ENCODE measurements around the gene GYPA.
"Not testable (repeated sequence)": the region's sequence is repeated elsewhere in the genome, so short reads cannot be mapped to it uniquely, and the experiment has no call there.

Gene GYPA

DNA sequence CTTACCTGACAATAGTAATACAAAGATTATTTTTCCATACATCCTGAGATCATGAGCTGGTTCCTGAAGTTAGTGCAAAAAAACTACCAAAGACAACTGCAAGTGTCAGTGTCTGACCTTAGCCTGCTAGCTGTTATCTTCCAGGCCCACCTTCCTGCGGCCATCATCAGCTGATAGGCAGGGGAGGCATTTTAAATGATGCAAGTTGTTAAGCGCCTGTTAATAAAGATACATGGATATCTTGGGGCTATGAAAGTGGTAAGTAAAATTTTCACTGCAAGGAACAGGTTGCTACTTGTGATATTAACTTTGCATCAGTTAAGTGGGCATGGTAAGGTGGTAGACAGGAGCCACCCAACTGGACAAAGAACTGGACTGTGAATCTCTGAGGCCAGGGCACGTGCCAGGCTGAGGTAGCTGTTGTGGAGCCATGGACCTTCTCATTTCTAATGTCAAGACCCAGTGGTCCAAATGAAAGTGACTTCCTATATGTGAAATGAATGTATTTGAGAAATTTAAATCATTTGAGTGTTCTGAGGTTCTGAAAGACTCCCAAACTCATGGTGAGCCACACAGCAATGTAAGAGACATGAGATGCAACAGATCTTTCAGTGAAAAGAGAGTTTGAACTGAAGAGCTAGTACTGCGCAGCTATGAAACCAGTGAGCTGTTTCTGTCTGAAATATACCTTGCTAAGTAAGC, at the start of gene GYPA:
GYPA (minus strand) TSS at position 125 of the 702 bp plus-strand sequence; CDS start at position 42, 83 bp downstream.
- not testable (repeated sequence) for DNase-seq

DNA sequence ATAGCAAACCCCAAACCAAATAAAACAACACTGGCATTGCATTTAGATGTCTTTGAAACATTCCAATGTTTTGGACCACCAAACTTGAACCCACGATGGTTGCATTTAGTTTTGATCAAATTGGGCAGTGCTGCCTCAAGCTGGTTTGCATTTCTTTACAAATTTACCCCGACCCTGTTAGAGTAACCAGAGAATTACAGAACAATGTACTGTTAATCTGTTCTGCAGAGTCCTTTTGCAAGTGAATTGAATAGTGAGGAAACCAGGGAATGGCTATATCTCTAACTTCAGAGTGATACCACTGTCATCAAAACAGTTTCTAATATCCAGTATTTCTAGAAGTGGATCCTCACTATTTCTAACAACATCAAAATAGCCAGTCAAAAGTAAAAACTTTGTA, 49.5 kb upstream of the GYPA start:
- no peak for DNase-seq

DNA sequence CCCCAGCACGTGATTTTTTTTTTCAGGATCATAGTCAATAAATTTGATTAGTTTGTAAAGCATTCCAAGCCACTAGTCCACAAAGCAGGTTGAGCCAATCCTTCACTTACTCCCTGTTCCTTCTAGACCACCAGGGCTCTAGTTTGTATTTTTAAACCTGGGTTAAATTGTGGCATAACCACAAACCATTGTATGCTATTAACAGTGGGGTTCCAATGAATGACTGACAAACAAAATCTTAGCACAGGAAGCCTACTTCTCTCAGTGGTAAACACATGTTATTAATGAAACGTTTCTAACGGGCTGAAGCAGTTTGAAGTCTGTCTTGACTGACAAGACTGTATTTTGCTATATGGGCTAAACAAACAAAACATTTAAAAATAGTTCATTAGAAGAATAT, 48.6 kb upstream of the GYPA start:
- DNase-seq: no peak

DNA sequence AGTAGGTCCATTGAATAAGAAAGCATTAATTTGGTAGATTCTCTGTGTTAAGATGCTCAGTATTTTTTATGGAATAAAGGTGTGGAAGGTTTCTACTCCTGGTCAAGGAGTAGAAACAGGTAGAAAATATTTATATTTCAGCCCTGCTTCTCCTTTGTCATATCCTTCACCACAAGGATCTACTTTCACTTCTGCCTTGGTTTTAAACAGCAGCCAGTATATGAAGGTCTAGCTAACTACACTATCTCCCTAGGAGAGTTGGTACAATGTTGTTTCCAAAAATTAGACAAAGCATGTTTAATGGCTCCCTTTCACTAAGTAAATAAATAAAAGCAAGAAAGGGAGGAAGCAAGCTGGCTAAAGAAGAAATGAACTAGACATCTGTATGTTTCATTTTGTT, 44.6 kb upstream of the GYPA start:
- no peak for DNase-seq

DNA sequence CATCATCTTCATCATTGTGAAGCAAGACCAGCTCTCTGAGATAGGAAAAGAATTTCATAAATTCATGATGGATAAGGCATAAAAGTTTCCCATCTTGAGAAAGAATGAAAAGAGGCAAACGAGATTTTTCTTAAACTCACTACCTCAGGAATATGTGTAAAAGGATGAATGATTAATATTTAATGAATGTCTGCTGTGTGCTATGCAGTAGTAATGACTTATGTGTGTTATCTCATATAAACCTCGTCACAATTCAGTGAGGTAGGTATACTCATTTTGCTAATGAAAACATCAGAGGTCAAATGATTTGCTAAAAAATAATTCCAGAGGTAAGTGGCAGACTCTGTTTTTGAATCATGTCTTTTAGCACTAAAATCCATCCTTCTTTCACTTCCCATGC, 42.6 kb upstream of the GYPA start:
- no peak for DNase-seq

DNA sequence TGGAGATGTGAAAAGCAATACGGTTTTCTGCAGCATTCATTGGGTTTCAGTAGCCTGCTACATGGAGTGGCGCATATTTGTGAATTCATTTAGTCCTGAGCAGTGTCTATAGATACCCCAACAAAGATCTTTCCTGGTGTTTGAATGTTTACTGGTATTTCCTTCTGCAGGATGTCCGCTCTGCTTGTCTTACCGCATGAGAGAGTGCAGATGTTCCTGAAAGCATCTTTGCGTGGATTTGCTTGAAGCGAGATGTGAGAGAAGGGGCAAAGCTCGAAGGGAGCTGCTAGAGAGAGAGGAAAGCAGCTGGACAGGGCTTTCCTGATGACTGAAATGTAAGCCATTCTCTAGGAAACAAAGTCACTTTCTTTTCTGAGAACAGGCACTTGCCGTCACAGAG, 40.9 kb upstream of the GYPA start:
- DNase-seq: no peak

DNA sequence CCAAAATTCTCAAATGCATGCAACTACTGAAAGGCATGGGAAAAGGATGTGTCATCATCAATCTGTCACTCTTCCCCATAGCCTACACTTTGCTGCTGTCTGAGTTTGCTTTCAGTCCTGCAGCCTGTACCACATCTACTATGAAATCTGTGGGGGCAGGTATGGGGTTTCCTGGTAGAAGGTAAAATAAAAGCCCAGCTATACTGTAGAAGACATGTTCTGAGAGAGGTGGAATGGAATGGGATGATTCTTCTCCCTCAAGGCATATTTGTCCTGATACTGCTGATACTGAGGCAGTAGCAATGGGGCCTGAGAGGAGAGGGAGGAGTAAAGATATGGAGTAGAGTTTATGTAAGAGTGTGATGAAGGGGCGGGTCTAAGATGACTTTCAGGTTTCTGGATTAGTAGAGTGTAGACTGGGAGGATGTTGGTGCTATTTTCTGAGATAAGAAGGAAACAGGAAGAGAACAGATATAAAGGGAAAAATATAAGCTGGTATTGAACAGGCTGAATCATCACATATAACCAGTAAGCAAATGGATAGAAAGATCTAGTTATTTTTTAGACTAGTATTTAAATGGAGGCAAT, 38.7 kb upstream of the GYPA start:
- no peak for DNase-seq

DNA sequence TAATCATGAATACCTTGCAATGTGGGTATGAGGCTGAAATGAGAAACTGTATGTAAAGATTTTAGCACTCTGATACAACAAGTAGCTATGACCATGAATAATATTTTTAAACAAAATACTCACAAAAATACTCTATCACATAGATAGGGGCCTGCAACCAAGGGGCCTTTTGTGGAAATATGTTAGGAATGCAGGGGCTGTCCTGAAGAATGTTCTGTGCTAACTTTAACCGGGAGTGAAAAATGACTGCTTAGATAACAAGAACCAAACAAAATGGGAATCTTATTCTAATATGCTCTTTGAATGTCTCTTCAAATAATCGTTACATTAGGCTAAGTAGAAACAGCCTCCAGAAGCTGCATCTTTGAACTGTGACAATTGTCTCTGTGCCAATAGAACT, 37.9 kb upstream of the GYPA start:
- no peak for DNase-seq

DNA sequence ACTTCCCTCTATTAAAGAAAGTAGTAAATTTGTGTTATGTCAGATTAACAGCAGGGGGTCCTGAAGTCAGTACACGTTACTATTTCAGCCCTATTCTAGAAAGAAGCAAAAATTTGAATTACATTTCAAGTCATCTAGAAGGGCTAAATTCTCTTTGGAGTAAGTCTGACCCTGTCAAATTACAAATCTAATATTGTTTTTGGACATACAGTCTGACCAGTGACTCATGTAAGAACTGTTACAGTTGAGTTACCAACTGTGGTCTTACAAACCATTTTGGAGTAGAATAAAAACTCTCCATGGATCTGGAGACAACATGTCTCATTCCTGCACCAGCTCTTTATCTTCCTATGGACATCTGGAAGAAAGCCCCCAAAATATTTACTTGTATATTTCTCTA, 36.0 kb upstream of the GYPA start:
- DNase-seq: no peak

DNA sequence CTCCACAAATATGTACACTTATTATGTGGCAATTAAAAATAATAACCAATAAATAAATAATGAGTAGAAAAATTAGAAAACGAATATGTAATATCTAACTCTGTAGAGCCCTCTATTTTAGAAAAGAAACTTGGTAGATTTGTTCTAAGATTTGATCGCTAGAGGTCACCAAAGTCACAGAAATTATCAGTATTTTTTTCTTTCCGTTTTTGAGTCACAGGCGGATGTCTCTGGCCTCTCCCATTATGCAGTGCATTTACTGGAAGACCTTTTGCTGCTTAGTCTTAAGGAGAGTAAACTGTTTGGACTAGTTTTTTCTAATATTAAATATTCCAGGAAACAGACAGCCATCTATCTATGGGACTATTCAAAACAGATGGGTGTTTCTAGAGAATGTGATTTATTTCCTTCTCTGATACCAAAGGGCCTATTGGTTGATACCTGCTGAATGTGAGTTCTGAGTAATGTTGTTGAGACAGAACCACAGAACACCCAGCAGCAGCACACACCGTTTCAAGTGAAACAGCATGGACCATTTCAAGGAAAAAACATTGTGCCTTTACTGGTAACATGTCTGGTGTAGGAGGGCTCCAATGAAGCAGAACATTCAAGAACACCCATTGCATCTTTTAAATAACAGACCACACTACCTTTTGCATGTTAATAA, 34.0 kb upstream of the GYPA start:
- DNase-seq: no peak

DNA sequence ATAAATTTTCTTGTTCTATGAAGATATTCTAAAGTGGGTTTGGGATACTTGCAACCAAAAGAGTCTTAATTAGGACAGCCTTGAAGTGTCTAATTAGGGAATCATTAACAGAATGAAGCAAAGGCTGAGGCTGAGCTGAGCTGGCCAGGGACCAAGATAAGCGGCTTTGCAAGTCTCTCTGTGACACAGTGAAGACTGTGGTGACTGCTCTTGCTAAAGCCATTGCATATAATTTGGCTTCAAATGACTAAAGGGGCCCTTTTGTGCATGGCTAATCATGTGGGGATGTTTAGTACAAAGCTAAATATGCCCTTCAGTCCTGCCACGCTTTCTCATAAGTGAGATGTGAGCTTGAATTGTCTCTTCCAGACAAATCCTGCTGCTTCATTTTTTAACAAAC, 31.2 kb upstream of the GYPA start:
- DNase-seq: no peak

DNA sequence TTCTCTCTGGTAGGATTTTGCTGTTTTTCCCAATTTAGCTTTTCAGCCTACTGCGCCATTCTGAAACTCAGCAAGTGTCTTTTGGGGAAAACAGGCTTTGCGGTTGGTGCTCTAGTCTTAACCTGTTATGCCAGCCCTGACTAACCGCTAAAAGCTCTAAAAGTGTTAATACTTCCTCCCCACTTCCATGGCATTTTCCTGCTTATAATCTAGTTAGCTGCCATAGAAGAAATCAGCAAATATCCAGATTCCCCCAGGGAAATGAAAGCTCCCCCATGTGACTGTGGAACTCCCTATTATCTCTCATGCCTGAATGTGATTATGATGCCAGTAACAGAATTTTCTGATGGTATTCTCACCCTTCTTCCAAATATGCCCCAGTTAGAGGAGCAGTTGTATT, 28.7 kb upstream of the GYPA start:
- DNase-seq: no peak

DNA sequence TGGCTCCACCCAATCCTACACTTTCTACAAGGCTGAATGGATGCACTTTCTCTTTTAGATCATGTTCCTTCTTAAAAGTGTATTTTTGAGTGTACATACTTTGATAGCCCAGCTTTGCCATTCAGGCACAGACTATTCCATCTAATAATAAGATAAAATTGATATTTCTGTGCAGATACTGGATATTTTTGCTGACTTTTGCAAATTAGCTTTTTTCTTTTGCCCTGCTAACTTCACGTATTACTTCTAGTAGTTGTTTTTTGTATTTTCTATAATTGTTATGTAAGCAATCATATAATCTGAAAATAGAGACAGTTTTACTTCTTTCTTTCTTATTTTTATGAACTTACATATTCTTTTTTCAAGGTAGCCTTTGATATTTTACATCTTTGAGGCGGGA, 13.5 kb upstream of the GYPA start:
- DNase-seq: no peak

DNA sequence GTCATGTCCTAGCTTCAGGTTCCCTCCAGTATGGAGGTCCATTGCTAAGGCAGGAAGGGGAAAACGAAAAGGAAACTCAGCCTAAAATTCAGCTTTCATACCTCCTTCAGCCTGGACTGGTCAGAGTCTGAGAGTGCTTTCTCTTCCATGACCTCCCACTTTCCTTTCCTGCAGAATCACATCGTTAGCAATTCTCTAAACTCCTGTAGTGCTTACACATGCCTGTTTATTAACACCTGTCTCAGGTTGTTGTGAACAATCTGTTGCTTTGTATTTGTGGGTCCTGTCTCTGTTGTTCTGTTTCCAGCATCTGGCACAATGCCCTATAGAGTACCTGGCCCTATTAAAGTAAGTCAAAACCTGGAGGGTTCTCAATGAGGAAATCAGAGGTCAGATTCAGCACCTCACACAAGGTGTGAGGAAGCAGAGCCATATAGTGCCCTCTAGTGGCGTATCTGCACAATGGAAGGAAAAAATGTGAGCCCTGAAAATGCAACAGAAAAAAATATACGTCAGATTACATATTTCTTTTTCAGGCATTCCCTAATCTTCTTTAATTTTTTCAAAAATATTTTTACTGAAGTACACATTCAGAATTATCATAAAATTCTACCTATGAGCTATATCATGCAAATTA, 2.3 kb upstream of the GYPA start:
- not testable (repeated sequence) for DNase-seq

DNA sequence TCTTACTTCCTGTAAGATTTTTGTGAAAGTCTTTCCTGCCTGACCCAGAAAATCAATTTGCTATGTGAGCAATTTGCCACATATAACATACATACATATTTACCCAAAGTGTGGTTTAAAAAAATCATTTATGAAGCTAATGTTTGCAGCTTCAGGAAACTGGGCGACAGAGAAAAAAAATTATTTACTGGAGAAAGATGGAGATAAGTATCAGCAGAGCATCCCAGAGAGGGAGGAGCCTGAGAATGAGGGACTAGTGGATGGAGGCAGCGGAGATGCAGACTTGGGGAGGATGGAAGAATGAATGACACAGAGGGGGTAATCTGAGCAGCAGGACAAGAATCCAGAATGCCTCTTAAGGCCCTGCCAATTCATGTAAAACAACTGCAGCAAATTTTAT, 975 bp upstream of the GYPA start:
- no peak for DNase-seq

DNA sequence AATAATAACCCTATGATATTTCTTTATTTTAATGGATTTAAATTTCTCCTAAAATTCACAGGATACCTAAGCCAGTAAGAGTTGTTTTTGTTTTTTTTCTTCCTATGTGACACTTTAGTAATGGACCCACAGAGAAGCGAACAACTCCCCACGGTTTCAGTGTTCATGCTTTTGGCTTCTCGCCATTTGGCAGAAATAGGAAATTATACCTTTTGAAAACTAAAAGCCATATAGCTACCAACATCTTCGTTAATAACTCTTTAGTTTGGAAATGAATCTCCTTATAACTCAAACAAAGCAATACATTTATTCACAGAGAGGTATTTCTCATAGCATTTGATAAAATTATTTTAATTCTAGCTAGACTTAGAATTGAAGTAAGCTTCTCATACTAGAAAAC, 527 bp downstream of the GYPA start:
- not testable (repeated sequence) for DNase-seq

DNA sequence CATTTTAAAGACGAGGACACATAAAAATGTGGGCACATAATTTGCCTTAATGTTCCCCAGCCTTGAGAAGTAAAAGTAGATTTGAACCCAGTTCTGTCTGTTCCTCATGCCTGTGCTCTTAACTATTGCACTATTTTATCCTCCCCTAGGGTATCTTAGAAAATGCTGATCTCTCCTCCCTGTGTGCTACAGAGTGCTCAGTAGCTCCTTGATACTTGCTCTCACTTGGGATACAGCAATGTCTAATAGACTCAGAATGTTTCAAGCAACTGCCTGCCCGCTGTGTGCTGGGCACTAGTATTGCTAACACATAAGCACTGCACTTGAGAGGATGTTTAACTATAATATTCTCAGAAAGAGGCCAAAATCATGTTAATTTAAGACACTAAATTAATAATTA, 971 bp downstream of the GYPA start:
- not testable (repeated sequence) for DNase-seq

DNA sequence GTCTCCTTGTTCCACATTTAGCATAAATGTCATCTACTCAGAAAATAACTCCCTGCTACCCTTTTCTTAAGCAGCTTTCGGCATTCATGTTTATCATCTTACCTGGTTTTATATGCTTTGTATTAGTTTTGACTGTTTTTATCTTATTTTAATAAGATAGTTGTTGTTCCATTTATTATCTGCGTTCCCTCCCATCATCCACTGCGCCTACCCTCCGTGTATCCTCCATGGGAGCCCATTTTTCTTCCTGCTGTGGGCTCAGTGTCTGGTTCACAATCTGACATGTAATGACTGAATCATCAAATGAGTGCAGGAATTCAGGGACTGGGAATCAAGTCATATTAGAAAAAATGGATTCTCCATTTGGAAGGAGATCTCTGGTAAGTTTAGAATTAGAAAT, 2.3 kb downstream of the GYPA start:
- not testable (repeated sequence) for DNase-seq

DNA sequence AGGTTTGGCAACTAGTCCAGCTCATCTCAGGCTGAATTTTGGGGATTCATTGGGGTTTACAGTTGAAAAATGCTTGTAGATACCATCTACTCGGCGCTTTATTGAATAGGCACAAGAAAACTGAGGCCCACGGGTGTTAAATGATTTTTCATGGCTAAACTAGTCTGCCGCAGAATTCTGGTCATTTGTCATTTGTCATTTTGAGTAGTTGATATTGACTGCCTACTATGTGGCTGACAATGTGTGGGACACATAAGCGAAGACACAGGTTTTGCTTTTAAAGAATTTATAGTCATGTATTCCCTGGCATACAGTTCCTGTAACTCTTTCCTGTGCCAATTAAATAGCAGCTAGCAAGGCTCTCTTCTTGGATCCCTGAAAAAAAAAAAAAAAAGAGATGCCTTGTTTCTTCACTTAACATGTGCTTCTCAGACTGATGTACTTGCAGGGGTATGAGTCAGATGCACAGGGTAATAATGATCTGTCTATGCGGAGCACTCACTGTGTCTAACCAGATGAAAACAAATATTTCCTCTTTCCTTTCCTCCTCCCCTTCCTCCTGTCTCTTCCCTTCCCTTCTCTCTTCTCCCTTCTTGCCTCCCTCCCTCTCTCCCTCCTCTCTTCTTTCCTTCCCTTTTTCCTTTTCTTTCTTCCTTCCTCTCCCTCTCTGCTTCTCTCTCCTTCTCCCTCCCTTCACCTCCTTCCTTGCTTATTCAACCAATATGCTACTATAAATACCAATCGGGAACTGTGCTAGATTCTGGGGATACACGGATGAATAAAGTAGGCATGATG, 3.2 kb downstream of the GYPA start:
- DNase-seq: not testable (repeated sequence)

DNA sequence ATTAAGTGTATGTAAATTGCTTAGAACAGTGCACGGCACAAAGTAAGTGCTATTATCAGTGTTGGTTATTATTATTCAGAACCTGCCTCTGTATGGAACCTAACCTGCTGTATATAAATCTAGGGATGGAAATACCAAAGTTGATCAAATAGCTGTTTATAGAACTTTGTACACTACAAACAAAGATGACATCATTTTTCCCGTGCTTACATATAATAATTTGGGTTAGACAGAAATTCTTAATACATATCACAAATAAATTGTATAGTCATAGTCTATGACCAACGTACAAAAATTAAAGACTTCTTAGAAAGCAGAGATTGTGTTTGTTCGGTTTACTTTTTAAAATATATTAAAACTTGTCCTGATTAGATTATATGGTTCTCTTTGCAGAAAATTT, 4.3 kb downstream of the GYPA start:
- not testable (repeated sequence) for DNase-seq

DNA sequence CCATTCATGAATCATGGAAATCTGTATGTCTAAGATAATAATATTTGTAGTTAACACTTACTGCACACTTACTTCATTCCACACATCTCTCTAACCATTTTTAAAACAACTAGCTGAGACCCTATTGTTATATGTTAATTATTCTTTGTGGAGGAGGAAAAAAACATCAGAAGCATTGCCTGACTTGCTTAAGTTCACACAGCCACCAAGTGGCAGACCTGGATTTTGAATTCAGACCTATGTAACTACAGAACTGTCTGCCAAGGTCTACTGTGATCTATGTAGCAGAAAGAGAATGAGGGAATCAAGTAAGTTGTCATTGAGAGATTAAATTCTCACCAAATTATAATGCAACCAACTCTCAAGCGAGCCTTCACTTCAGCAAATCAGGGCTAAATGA, 10.4 kb downstream of the GYPA start:
- DNase-seq: not testable (repeated sequence)

DNA sequence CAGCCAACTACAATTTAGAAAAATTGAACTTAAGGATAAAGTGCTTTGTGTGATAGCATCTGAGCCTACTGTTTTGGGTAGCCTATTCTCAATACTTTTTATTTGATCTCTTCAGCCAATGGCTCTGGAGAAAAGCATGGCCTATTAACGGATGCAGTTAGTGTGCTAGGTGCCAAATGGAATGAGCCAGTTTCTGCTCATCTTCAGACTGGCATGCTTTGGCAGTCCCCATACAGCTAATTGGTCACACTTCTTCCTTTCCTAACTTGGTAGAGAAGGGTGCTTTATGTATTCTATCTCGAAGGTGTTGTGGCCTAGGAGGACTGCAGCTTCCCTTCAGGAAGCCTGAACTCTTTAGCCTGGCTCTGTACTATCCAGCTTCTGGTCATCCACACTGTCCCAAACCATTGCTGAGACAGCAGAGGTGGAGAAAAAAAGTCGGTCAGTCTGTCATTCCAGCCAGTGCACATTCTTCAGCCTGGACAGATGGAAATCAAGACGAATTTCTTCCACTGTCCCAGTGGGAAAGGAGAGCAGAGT, 11.1 kb downstream of the GYPA start:
- not testable (repeated sequence) for DNase-seq

Data from NCI-H446 treated with DMSO at 0.1 percent for 48 hours (cell line).